GM21390 (cell line): ENCODE results near the gene EIF4A3.

Experiments
- ATAC-seq: cut with Tn5 transposase; IDR thresholded peaks from one replicate; pipeline ENCODE4 v1.9.1; 2021; ENCODE audit not compliant: unreplicated experiment

Gene EIF4A3

GRCh38 chr17:80114758-80115157 is 32.2 kb downstream of the EIF4A3 start:
- no peak for ATAC-seq

- ATAC-seq = no peak
Observed at GRCh38 chr17:80113033-80113484, 33.9 kb downstream of the EIF4A3 start.

- no peak for ATAC-seq
Observed at GRCh38 chr17:80112471-80113032, 34.4 kb downstream of the EIF4A3 start.

- ATAC-seq = no peak
Observed at GRCh38 chr17:80111702-80112470, 35.0 kb downstream of the EIF4A3 start.

DNA sequence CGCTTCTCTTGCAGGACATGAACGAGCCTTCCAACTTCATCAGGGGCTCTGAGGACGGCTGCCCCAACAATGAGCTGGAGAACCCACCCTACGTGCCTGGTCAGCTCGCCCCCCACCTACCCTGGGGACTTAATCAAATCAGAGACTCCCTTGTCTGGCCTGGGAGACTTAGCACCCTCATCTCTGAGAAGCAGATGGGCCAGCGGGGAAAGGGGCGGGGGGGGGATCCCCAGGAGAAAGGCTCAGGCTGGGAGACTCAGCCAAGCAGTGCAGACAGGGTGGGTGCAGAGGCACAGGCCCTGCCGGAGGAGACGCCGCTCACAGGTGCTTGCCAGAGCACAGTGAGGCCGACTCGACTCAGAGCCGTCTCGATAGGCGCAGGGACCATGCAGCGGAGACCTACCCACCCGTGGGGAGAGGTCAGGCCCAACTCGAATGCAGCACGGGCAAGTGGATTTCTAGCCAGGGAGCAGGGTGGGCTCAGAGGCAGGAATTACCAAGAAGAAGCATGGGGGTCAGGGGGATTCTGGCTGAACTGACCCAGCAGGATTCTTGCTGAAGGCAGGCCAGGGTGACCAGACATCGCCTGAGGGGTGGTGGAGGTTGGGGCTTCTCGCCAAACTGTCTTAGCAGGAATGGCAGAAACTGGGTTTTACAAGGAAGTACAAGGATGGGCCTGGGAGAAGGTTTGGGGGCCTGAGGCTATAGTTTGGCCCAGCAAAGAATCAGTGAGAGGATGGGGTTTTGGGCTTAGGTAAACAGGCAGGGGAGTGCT is 35.8 kb downstream of the EIF4A3 start:
- ATAC-seq = no peak

- ATAC-seq = no peak
Observed at GRCh38 chr17:80110447-80110812, 36.5 kb downstream of the EIF4A3 start.

- ATAC-seq = no peak
Observed at GRCh38 chr17:80109713-80110446, 37.0 kb downstream of the EIF4A3 start.

DNA sequence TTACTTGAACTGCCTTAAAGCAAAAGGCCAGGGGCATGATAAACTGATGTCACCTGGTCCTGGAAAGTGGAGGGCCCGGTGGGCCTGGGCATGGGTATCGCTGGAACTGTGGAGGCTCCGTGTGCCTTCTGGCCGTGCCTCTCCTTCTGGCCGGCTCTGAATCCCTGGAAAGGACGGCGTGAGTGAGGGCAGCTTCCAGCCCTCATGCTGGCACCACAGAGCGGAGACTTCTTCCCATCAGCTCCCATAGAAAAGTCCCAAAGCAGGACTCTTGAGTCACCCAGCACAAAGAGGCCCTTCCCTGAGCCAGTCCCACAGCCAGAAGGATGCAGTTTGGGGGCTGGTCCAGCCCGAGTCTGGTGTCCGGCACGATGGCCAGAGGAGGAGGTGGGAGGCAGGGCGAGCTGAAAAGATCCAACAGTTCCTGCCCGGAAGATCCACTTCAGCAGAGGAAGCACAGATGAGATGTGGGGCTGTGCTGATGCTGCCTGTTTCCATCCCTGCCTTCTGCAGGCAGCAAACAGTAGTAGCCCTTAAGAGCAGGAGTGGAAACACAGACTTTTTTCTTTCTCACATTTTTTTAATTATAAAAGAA is 37.8 kb downstream of the EIF4A3 start:
- ATAC-seq = no peak

DNA sequence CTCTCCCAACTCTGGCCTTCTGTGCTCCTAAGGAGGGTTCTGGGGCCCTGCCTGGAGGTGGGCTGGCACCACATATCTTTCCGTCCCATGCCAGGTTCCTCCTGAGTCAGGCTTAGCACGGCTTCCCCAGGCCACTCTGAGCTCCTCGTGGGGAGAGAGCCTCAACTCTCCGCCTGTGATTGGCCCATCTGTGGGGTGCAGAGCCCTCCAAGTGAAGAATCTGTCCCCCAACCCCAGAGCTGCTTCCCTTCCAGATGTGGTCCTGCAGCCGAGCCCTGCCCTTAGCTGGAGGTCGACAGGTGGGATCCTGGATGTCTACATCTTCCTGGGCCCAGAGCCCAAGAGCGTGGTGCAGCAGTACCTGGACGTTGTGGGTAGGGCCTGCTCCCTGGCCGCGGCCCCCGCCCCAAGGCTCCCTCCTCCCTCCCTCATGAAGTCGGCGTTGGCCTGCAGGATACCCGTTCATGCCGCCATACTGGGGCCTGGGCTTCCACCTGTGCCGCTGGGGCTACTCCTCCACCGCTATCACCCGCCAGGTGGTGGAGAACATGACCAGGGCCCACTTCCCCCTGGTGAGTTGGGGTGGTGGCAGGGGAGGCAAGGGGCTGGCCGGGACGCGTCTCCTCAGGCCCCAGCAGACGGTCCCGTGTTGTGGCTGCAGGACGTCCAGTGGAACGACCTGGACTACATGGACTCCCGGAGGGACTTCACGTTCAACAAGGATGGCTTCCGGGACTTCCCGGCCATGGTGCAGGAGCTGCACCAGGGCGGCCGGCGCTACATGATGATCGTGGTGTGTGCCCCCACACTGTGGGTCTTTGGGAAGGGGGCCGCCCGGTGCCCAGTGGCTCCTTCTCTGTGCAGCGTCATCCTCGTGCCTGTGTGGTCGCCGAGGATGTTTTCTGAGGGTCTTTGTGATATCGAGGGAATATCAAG is 38.6 kb downstream of the EIF4A3 start:
- no peak for ATAC-seq

GRCh38 chr17:80107231-80108021 is 39.5 kb downstream of the EIF4A3 start:
- ATAC-seq = no peak

DNA sequence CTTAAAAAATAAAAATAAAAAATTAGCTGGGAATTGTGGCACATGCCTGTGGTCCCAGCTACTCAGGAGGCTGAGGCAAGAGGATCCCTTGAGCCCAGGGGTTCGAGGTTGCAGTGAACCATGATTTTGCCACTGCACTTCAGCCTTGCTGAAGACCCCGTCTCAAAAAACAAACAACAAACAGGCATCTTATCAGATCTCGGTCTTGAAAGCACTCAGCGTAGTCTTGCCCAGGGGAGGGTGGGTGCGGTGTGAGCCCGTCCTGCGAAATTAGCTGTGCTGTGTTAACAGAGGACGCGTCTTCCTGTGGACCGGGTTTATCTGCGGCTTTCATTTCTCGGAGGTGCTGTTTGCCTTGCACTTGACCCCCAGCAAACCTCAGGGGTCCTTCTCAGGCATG is 40.2 kb downstream of the EIF4A3 start:
- ATAC-seq = no peak

- no peak for ATAC-seq
Observed at GRCh38 chr17:80106176-80106575, 40.8 kb downstream of the EIF4A3 start.

DNA sequence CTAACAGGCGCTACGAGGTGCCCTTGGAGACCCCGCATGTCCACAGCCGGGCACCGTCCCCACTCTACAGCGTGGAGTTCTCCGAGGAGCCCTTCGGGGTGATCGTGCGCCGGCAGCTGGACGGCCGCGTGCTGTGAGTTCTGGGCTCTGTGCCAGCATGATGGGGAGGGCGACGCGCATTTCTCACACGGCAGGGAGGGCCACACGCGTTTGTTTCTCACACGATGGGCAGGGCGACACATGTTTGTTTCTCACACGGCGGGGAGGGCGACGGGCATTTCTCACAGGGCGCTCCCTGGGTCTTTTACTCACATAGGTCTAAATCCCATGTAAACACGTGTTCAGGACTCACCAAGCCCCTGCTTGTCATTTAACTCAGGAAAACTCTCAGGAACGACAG is 41.2 kb downstream of the EIF4A3 start:
- no peak for ATAC-seq

DNA sequence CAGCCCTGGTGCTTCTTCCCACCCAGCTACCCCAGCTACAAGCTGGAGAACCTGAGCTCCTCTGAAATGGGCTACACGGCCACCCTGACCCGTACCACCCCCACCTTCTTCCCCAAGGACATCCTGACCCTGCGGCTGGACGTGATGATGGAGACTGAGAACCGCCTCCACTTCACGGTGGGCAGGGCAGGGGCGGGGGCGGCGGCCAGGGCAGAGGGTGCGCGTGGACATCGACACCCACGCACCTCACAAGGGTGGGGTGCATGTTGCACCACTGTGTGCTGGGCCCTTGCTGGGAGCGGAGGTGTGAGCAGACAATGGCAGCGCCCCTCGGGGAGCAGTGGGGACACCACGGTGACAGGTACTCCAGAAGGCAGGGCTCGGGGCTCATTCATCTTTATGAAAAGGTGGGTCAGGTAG is 42.0 kb downstream of the EIF4A3 start:
- ATAC-seq = no peak

DNA sequence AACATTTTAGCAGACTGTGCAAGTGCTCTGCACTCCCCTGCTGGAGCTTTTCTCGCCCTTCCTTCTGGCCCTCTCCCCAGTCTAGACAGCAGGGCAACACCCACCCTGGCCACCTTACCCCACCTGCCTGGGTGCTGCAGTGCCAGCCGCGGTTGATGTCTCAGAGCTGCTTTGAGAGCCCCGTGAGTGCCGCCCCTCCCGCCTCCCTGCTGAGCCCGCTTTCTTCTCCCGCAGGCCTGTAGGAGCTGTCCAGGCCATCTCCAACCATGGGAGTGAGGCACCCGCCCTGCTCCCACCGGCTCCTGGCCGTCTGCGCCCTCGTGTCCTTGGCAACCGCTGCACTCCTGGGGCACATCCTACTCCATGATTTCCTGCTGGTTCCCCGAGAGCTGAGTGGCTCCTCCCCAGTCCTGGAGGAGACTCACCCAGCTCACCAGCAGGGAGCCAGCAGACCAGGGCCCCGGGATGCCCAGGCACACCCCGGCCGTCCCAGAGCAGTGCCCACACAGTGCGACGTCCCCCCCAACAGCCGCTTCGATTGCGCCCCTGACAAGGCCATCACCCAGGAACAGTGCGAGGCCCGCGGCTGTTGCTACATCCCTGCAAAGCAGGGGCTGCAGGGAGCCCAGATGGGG is 42.5 kb downstream of the EIF4A3 start:
- ATAC-seq = no peak

GRCh38 chr17:80103449-80104085 is 43.4 kb downstream of the EIF4A3 start:
- no peak for ATAC-seq

GRCh38 chr17:80102664-80103448 is 44.1 kb downstream of the EIF4A3 start:
- no peak for ATAC-seq
